HG03196 (cell line): ENCODE measurements around the gene TBKBP1.

Experiments used
- ATAC-seq: cut with Tn5 transposase; IDR thresholded peaks from one replicate; pipeline ENCODE4 v1.9.1; 2021; ENCODE audit not compliant: unreplicated experiment

The TBKBP1 gene

GRCh38 chr17:47698749-47699535, 5.0 kb downstream of the TBKBP1 start:
- ATAC-seq, result no peak

- no peak for ATAC-seq
Measured at GRCh38 chr17:47699536-47699840, 5.5 kb downstream of the TBKBP1 start.

- no peak for ATAC-seq
Measured at GRCh38 chr17:47700471-47701449, 6.8 kb downstream of the TBKBP1 start.

- ATAC-seq, result no peak
Measured at GRCh38 chr17:47701608-47702007, 7.6 kb downstream of the TBKBP1 start.

- no peak for ATAC-seq
Measured at GRCh38 chr17:47702391-47702995, 8.5 kb downstream of the TBKBP1 start.

- ATAC-seq, result no peak
Measured at GRCh38 chr17:47703191-47703591, 9.2 kb downstream of the TBKBP1 start.

- ATAC-seq, result no peak
Measured at GRCh38 chr17:47703671-47704070, 9.7 kb downstream of the TBKBP1 start.

GRCh38 chr17:47704116-47704515, 10.2 kb downstream of the TBKBP1 start:
- no peak for ATAC-seq

GRCh38 chr17:47704736-47705135, 10.8 kb downstream of the TBKBP1 start:
- ATAC-seq, result no peak

GRCh38 chr17:47705536-47706530, 11.9 kb downstream of the TBKBP1 start:
- no peak for ATAC-seq

- ATAC-seq, result no peak
Measured at GRCh38 chr17:47707056-47707804, 13.3 kb downstream of the TBKBP1 start.

- ATAC-seq, result no peak
Measured at GRCh38 chr17:47707884-47708283, 13.9 kb downstream of the TBKBP1 start.

- ATAC-seq, result no peak
Measured at GRCh38 chr17:47708312-47708863, 14.4 kb downstream of the TBKBP1 start.

GRCh38 chr17:47708864-47709541, 15.0 kb downstream of the TBKBP1 start:
- no peak for ATAC-seq

- no peak for ATAC-seq
Measured at GRCh38 chr17:47709594-47709993, 15.6 kb downstream of the TBKBP1 start.

GRCh38 chr17:47711366-47712099, 17.6 kb downstream of the TBKBP1 start:
- no peak for ATAC-seq

- no peak for ATAC-seq
Measured at GRCh38 chr17:47712330-47713023, 18.5 kb downstream of the TBKBP1 start.
